ENCODE measurements around the gene NPY1R.

NPY1R gene

GRCh38 chr4:163331629-163332376, 593 bp downstream of the NPY1R start:
- Histone ChIP-seq H3K36me3 (ENCODE audit: control insufficient read depth, insufficient read depth, low read length) (no peaks in the 10 kb centered on the region), H3K9ac (ENCODE audit: low read length) (no peak overlapping the region), H3K4me3 (ENCODE audit: low read length) (peak overlapping the region; percentile 80), H3K4me1 (ENCODE audit: control insufficient read depth, insufficient read depth, low read length) (peaks cover 9% of the 10 kb centered on the region), H3K9me3 (ENCODE audit: control insufficient read depth, low read length) (no peaks in the 10 kb centered on the region), H3K27me3 (ENCODE audit: control insufficient read depth, insufficient read depth, low read length) (peaks cover 25% of the 10 kb centered on the region)

GRCh38 chr4:163330916-163331628, 1.3 kb downstream of the NPY1R start:
- H3K27me3 ChIP-seq (ENCODE audit: control insufficient read depth, insufficient read depth, low read length): peaks cover 25% of the 10 kb centered on the region

GRCh38 chr4:163317110-163317509, 15.3 kb downstream of the NPY1R start:
- H3K27me3 ChIP-seq (ENCODE audit: control insufficient read depth, insufficient read depth, low read length): no peaks in the 10 kb centered on the region
- H3K9ac ChIP-seq (ENCODE audit: low read length): no peak overlapping the region
- H3K4me1 ChIP-seq (ENCODE audit: control insufficient read depth, insufficient read depth, low read length): no peaks in the 10 kb centered on the region
- H3K36me3 ChIP-seq (ENCODE audit: control insufficient read depth, insufficient read depth, low read length): no peaks in the 10 kb centered on the region
- H3K9me3 ChIP-seq (ENCODE audit: control insufficient read depth, low read length): no peaks in the 10 kb centered on the region
- H3K4me3 ChIP-seq (ENCODE audit: low read length): no peak overlapping the region

More at GRCh38 chr4:163330916-163331628, 1.3 kb downstream of the NPY1R start:
- no peak overlapping the region for H3K4me3 ChIP-seq (ENCODE audit: low read length)
- peaks cover 9% of the 10 kb centered on the region for H3K4me1 ChIP-seq (ENCODE audit: control insufficient read depth, insufficient read depth, low read length)
- no peak overlapping the region for H3K9ac ChIP-seq (ENCODE audit: low read length)
- H3K9me3 ChIP-seq (ENCODE audit: control insufficient read depth, low read length): no peaks in the 10 kb centered on the region
- no peaks in the 10 kb centered on the region for H3K36me3 ChIP-seq (ENCODE audit: control insufficient read depth, insufficient read depth, low read length)

DNA sequence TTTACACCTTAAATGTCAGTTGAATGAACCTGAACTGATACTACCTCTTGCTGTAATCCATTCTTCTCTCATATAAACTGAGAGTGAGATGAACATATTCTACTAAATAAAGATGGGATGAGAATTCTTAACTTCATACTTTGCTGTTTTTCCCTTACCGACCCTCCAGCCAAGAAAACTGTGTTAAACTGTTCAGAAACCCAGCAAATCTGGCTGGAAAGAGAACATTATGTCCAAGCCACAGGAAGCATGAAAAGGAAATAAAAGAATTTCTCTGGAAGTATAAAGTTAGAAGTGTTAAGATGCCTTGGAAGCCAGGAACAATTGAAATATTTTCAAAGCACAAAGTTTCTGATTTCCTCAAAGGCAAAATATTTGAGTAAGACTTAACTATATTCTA, 22.9 kb downstream of the NPY1R start:
- Histone ChIP-seq H3K4me3 (ENCODE audit: low read length) (no peak overlapping the region), H3K9ac (ENCODE audit: low read length) (no peak overlapping the region), H3K27me3 (ENCODE audit: control insufficient read depth, insufficient read depth, low read length) (no peaks in the 10 kb centered on the region), H3K36me3 (ENCODE audit: control insufficient read depth, insufficient read depth, low read length) (no peaks in the 10 kb centered on the region), H3K4me1 (ENCODE audit: control insufficient read depth, insufficient read depth, low read length) (no peaks in the 10 kb centered on the region), H3K9me3 (ENCODE audit: control insufficient read depth, low read length) (no peaks in the 10 kb centered on the region)

DNA sequence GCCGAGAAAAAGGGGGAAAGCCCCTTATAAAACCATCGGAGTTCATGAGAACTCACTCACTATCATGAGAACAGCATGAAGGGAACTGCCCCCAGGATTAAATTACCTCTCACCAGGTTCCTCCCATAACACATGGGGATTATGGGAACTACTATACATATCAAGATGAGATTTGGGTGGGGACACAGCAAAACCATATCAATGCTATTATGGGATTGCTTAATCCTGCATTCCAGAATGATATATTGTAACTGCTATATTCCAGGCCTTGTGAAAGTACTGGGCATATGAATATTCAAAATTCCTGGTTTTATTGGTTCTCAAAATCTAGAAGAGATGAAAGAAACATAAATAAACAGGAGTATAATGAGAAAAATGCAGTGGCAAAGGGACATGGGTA, 29.3 kb downstream of the NPY1R start:
- Histone ChIP-seq H3K9me3 (ENCODE audit: control insufficient read depth, low read length) (no peaks in the 10 kb centered on the region), H3K27me3 (ENCODE audit: control insufficient read depth, insufficient read depth, low read length) (no peaks in the 10 kb centered on the region), H3K36me3 (ENCODE audit: control insufficient read depth, insufficient read depth, low read length) (no peaks in the 10 kb centered on the region), H3K4me3 (ENCODE audit: low read length) (no peak overlapping the region), H3K4me1 (ENCODE audit: control insufficient read depth, insufficient read depth, low read length) (no peaks in the 10 kb centered on the region), H3K9ac (ENCODE audit: low read length) (no peak overlapping the region)

DNA sequence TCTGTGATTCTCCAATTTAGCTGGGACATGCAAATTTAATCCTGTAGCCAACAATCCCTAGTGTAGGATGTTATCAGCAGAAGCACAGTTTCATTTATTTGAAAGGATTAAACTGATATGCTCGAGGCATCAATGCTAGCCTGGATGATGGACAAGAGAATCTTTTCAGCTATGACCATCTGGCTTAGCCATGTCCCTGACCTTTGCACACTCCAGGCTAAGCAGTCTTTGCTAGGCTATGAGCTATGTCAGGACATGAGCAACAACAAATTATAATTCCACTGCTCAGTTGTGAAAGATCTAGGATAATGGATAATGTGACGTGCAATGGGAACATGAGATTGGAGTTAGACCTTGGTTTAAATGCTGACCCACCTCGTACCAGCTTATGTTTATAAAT, 32.0 kb downstream of the NPY1R start:
- Histone ChIP-seq H3K4me3 (ENCODE audit: low read length) (no peak overlapping the region), H3K36me3 (ENCODE audit: control insufficient read depth, insufficient read depth, low read length) (no peaks in the 10 kb centered on the region), H3K9me3 (ENCODE audit: control insufficient read depth, low read length) (no peaks in the 10 kb centered on the region), H3K9ac (ENCODE audit: low read length) (no peak overlapping the region), H3K4me1 (ENCODE audit: control insufficient read depth, insufficient read depth, low read length) (no peaks in the 10 kb centered on the region), H3K27me3 (ENCODE audit: control insufficient read depth, insufficient read depth, low read length) (no peaks in the 10 kb centered on the region)

DNA sequence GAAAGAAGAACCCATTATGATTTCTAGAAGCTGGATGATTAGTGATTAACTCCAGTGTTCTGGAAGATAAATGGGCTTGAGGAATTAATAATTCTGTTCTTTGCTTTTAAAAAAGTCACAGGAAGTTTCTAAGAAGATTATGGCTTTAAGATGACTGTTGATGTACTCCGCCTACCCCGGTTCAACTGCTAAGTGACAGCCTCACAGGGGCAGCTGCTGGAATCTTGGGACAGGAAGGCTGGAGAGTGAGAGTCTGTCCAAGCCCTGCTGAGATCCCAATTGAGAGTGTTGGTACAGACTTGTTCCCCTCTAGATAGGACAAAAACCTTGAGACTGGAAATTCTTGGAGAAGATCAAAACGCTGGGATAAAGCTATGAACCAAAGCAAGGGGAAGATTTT, 37.3 kb downstream of the NPY1R start:
- no peaks in the 10 kb centered on the region for H3K9me3 ChIP-seq (ENCODE audit: control insufficient read depth, low read length)
- H3K4me3 ChIP-seq (ENCODE audit: low read length): no peak overlapping the region

DNA sequence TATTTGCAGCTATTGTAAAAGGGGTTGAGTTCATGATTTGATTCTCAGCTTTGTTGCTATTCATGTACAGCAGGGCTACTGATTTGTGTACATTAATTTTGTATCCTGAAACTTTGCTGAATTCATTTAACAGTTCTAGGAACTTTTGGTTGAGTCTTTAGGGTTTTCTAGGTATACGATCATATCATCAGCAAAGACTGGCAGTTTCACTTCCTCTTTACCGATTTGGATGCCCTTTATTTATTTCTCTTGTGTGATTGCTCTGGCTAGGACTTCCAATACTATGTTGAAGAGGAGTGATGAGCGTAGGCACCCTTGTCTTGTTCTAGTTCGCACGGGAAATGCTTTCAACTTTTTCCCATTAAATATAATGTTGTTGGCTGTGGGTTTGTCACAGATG, 48.1 kb downstream of the NPY1R start:
- Histone ChIP-seq H3K9ac (ENCODE audit: low read length) (no peak overlapping the region), H3K4me3 (ENCODE audit: low read length) (no peak overlapping the region), H3K9me3 (ENCODE audit: control insufficient read depth, low read length) (no peaks in the 10 kb centered on the region), H3K36me3 (ENCODE audit: control insufficient read depth, insufficient read depth, low read length) (no peaks in the 10 kb centered on the region), H3K27me3 (ENCODE audit: control insufficient read depth, insufficient read depth, low read length) (no peaks in the 10 kb centered on the region), H3K4me1 (ENCODE audit: control insufficient read depth, insufficient read depth, low read length) (no peaks in the 10 kb centered on the region)

More for the DNA sequence above, 37.3 kb downstream of the NPY1R start:
- no peak overlapping the region for H3K9ac ChIP-seq (ENCODE audit: low read length)
- no peaks in the 10 kb centered on the region for H3K4me1 ChIP-seq (ENCODE audit: control insufficient read depth, insufficient read depth, low read length)
- H3K36me3 ChIP-seq (ENCODE audit: control insufficient read depth, insufficient read depth, low read length): no peaks in the 10 kb centered on the region
- H3K27me3 ChIP-seq (ENCODE audit: control insufficient read depth, insufficient read depth, low read length): no peaks in the 10 kb centered on the region

GRCh38 chr4:163280703-163281519, 51.5 kb downstream of the NPY1R start:
- no peaks in the 10 kb centered on the region for H3K9me3 ChIP-seq (ENCODE audit: control insufficient read depth, low read length)
- H3K36me3 ChIP-seq (ENCODE audit: control insufficient read depth, insufficient read depth, low read length): no peaks in the 10 kb centered on the region
- no peaks in the 10 kb centered on the region for H3K27me3 ChIP-seq (ENCODE audit: control insufficient read depth, insufficient read depth, low read length)
- H3K9ac ChIP-seq (ENCODE audit: low read length): no peak overlapping the region
- no peak overlapping the region for H3K4me3 ChIP-seq (ENCODE audit: low read length)
- H3K4me1 ChIP-seq (ENCODE audit: control insufficient read depth, insufficient read depth, low read length): no peaks in the 10 kb centered on the region

DNA sequence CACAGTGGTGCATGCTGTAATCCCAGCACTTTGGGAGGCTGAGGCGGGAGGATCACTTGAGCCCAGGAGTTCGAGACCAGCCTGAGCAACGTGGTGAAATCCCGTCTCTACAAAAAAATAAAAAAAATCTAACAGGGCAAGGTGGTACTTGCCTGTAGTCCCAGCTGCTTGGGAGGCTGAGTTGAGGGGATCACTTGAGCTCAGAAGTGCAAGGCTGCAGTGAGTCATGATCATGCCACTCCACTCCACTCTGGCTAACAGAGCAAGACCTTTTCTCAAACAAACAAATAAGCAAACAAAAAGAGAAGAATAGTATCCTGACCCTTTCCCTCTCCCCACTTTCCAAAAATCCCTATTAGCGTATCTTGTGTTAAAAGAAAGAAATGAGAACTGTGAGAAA, 52.7 kb downstream of the NPY1R start:
- Histone ChIP-seq H3K4me1 (ENCODE audit: control insufficient read depth, insufficient read depth, low read length) (no peaks in the 10 kb centered on the region), H3K27me3 (ENCODE audit: control insufficient read depth, insufficient read depth, low read length) (no peaks in the 10 kb centered on the region), H3K36me3 (ENCODE audit: control insufficient read depth, insufficient read depth, low read length) (no peaks in the 10 kb centered on the region), H3K4me3 (ENCODE audit: low read length) (no peak overlapping the region), H3K9ac (ENCODE audit: low read length) (no peak overlapping the region), H3K9me3 (ENCODE audit: control insufficient read depth, low read length) (no peaks in the 10 kb centered on the region)

DNA sequence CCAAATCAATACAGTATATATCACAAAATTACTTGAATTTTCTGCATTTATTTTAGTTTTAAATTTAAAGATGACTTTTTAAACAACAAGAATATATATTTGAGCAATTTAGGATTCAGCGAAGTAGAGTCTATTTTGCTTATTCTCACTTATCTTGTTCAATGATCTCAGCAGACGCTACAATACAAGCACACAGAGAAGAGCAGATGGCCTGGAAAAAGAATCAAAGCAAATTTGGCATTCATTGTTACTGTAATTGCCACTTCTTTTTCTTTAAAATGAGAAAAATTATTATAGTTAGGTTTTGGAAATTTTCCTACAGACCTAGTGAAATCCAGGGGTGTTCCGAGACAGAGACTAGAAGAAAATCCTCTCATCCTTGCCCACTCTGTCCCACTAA, 57.5 kb downstream of the NPY1R start:
- no peaks in the 10 kb centered on the region for H3K27me3 ChIP-seq (ENCODE audit: control insufficient read depth, insufficient read depth, low read length)
- H3K4me1 ChIP-seq (ENCODE audit: control insufficient read depth, insufficient read depth, low read length): no peaks in the 10 kb centered on the region
- no peaks in the 10 kb centered on the region for H3K9me3 ChIP-seq (ENCODE audit: control insufficient read depth, low read length)
- no peak overlapping the region for H3K4me3 ChIP-seq (ENCODE audit: low read length)
- no peaks in the 10 kb centered on the region for H3K36me3 ChIP-seq (ENCODE audit: control insufficient read depth, insufficient read depth, low read length)
- no peak overlapping the region for H3K9ac ChIP-seq (ENCODE audit: low read length)
